Neuronal stem cell (in vitro differentiated cells): Measurements from ENCODE around the gene TRIM74.
"Not testable (repeated sequence)": the region's sequence is repeated elsewhere in the genome, so short reads cannot be mapped to it uniquely, and the experiment has no call there.

Source experiments
- DNase-seq: peaks from one replicate; pipeline ENCODE4 v3.0.0-alpha.2; 2013; ENCODE audit warnings: low spot score
- H2AFZ ChIP-seq: one replicate; pipeline ENCODE4 v1.6.1; 2013; ENCODE audit warnings: mild to moderate bottlenecking, low read length, inconsistent platforms
- H2AK5ac ChIP-seq: 2 replicates; pipeline ENCODE4 v1.6.1; 2013; ENCODE audit warnings: low read depth, mild to moderate bottlenecking, inconsistent platforms, low read length, moderate library complexity, mixed read lengths
- H2BK120ac ChIP-seq: 2 replicates; pipeline ENCODE4 v1.6.1; 2013; ENCODE audit warnings: low read depth, mild to moderate bottlenecking, inconsistent platforms, low read length, moderate library complexity, mixed read lengths
- H2BK12ac ChIP-seq: one replicate; pipeline ENCODE4 v1.6.1; 2013; ENCODE audit warnings: low read length, inconsistent platforms
- H2BK15ac ChIP-seq: 2 replicates; pipeline ENCODE4 v1.6.1; 2013; ENCODE audit warnings: mild to moderate bottlenecking, low read length, inconsistent platforms, mixed read lengths
- H2BK5ac ChIP-seq: one replicate; pipeline ENCODE4 v1.6.1; 2013; ENCODE audit warnings: inconsistent platforms, mild to moderate bottlenecking, low read length, moderate library complexity
- H3K14ac ChIP-seq: one replicate; pipeline ENCODE4 v1.6.1; 2013; ENCODE audit warnings: low read length, inconsistent platforms
- H3K18ac ChIP-seq: 2 replicates; pipeline ENCODE4 v1.6.1; 2013; ENCODE audit warnings: low read length, inconsistent platforms
- H3K23ac ChIP-seq: 2 replicates; pipeline ENCODE4 v1.6.1; 2013; ENCODE audit warnings: low read depth, mild to moderate bottlenecking, mixed read lengths, low read length, inconsistent platforms; ENCODE audit not compliant: poor library complexity
- H3K27ac ChIP-seq: replicated peaks from 3 replicates; pipeline ENCODE4 v1.5.1; 2013; ENCODE audit warnings: low read length, inconsistent platforms
- H3K27me3 ChIP-seq, 3 experiments: 2 replicates each; pipeline ENCODE4 v1.6.1; 2013; ENCODE audit warnings: low read length in 3 of 3, mild to moderate bottlenecking in 2 of 3, inconsistent platforms in 1 of 3, low read depth in 1 of 3, mixed read lengths in 1 of 3, moderate library complexity in 1 of 3; ENCODE audit not compliant: control insufficient read depth in 3 of 3, insufficient read depth in 3 of 3
- H3K36me3 ChIP-seq, 2 donors: replicated peaks in 1 of 2; 2 replicates each; pipeline ENCODE4 v1.6.1; 2013; ENCODE audit warnings: low read length in 2 of 2; ENCODE audit not compliant: control insufficient read depth in 2 of 2, insufficient read depth in 2 of 2
- H3K4ac ChIP-seq: 2 replicates; pipeline ENCODE4 v1.6.1; 2013; ENCODE audit warnings: inconsistent platforms, mild to moderate bottlenecking, low read length, moderate library complexity
- H3K4me1 ChIP-seq, 2 donors: 1 replicate in 1 of 2; 2 replicates in 1 of 2; pipeline ENCODE4 v1.6.1; 2013; ENCODE audit warnings: low read length in 2 of 2, low read depth in 1 of 2; ENCODE audit not compliant: control insufficient read depth in 2 of 2, insufficient read depth in 1 of 2
- H3K4me2 ChIP-seq: one replicate; pipeline ENCODE4 v1.6.1; 2013; ENCODE audit warnings: mild to moderate bottlenecking, low read length, inconsistent platforms; ENCODE audit not compliant: insufficient read depth, poor library complexity, severe bottlenecking
- H3K4me3 ChIP-seq, 2 donors: 2 replicates each; pipeline ENCODE4 v1.5.1; 2013; ENCODE audit warnings: low read length in 2 of 2, mild to moderate bottlenecking in 2 of 2, inconsistent platforms in 1 of 2, moderate library complexity in 1 of 2
- H3K79me1 ChIP-seq: one replicate; pipeline ENCODE4 v1.6.1; 2013; ENCODE audit warnings: low read depth, mild to moderate bottlenecking, inconsistent platforms, low read length, moderate library complexity
- H3K9ac ChIP-seq: one replicate; pipeline ENCODE4 v1.6.1; 2013; ENCODE audit warnings: mild to moderate bottlenecking, low read depth, low read length, inconsistent platforms; ENCODE audit not compliant: poor library complexity
- H3K9me3 ChIP-seq, 2 donors: replicated peaks in 1 of 2; 2 replicates each; pipeline versions ENCODE3 to v1.6.1; 2013; ENCODE audit warnings: low read length in 2 of 2, mild to moderate bottlenecking in 2 of 2, inconsistent platforms in 1 of 2, low read depth in 1 of 2, mixed read lengths in 1 of 2, moderate library complexity in 1 of 2; ENCODE audit not compliant: control insufficient read depth in 2 of 2, insufficient read depth in 1 of 2
- H4K8ac ChIP-seq: one replicate; pipeline ENCODE4 v1.6.1; 2013; ENCODE audit warnings: low read depth, mild to moderate bottlenecking, inconsistent platforms, low read length, moderate library complexity
- H4K91ac ChIP-seq: one replicate; pipeline ENCODE4 v1.6.1; 2013; ENCODE audit warnings: low read length, low read depth, mild to moderate bottlenecking, inconsistent platforms; ENCODE audit not compliant: poor library complexity
- WGBS, 2 donors: extraction: QIAGEN DNeasy Blood & Tissue Kit; methylation state at CpG; one replicate each; pipeline ENCODE4 v1.1.7; 2013; ENCODE audit warnings: missing lambda C conversion rate in 2 of 2, mixed read lengths in 1 of 2; ENCODE audit not compliant: insufficient read length in 2 of 2, insufficient replicate concordance in 1 of 2; ENCODE audit errors: extremely low coverage in 2 of 2; 5-methylcytosine and 5-hydroxymethylcytosine counted together

Gene TRIM74

GRCh38 chr7:72960029-72960428, 9.2 kb downstream of the TRIM74 start:
- not testable (repeated sequence) for H3K27me3 ChIP-seq, H3K4ac ChIP-seq, H3K23ac ChIP-seq, H2BK12ac ChIP-seq, H2AFZ ChIP-seq, DNase-seq, H3K4me1 ChIP-seq, H3K9me3 ChIP-seq, H3K4me2 ChIP-seq, H2AK5ac ChIP-seq, H3K14ac ChIP-seq, H2BK120ac ChIP-seq, H4K8ac ChIP-seq, H4K91ac ChIP-seq, H2BK5ac ChIP-seq, H3K36me3 ChIP-seq, H3K4me3 ChIP-seq, H3K9ac ChIP-seq, H3K79me1 ChIP-seq, H2BK15ac ChIP-seq, H3K27ac ChIP-seq, H3K18ac ChIP-seq
- no CpG with 5 or more reads among the region's 18 CpGs for WGBS, 2 donors

GRCh38 chr7:72954563-72955198, 14.6 kb downstream of the TRIM74 start:
- not testable (repeated sequence) for H3K23ac ChIP-seq, H3K9ac ChIP-seq, H2BK12ac ChIP-seq, H3K79me1 ChIP-seq, H3K14ac ChIP-seq, H2AK5ac ChIP-seq, H2AFZ ChIP-seq, H2BK5ac ChIP-seq, H2BK120ac ChIP-seq, H3K18ac ChIP-seq, H4K91ac ChIP-seq, DNase-seq, H3K27ac ChIP-seq, H3K4ac ChIP-seq, H3K36me3 ChIP-seq, H3K27me3 ChIP-seq, H3K4me1 ChIP-seq, H3K9me3 ChIP-seq, H3K4me2 ChIP-seq, H2BK15ac ChIP-seq, H4K8ac ChIP-seq
- H3K4me3 ChIP-seq, result peak overlapping the region in 1 of 2 donors; percentile 33
- no CpG with 5 or more reads among the region's 45 CpGs for WGBS, 2 donors

- not testable (repeated sequence) for DNase-seq, H3K4me1 ChIP-seq, H2AFZ ChIP-seq, H3K4me2 ChIP-seq, H3K27me3 ChIP-seq, H3K14ac ChIP-seq, H3K9ac ChIP-seq, H2BK5ac ChIP-seq, H3K18ac ChIP-seq, H4K91ac ChIP-seq, H3K27ac ChIP-seq, H2AK5ac ChIP-seq, H2BK12ac ChIP-seq, H3K9me3 ChIP-seq, H3K79me1 ChIP-seq, H3K4ac ChIP-seq, H2BK15ac ChIP-seq, H3K23ac ChIP-seq, H4K8ac ChIP-seq, H3K36me3 ChIP-seq, H2BK120ac ChIP-seq
- H3K4me3 ChIP-seq, result peak overlapping the region in 1 of 2 donors; percentile 34
- no CpG with 5 or more reads among the region's 43 CpGs for WGBS, 2 donors
These were observed 15.2 kb downstream of the TRIM74 start for GRCh38 chr7:72953901-72954562.

GRCh38 chr7:72950432-72950831, 18.8 kb downstream of the TRIM74 start:
- not testable (repeated sequence) for H3K9me3 ChIP-seq, H3K4me2 ChIP-seq, H4K91ac ChIP-seq, H2BK12ac ChIP-seq, H2BK5ac ChIP-seq, H3K23ac ChIP-seq, H3K4ac ChIP-seq, H3K18ac ChIP-seq, DNase-seq, H2BK15ac ChIP-seq, H3K79me1 ChIP-seq, H2AK5ac ChIP-seq, H3K27ac ChIP-seq, H2BK120ac ChIP-seq, H3K9ac ChIP-seq, H2AFZ ChIP-seq, H3K4me1 ChIP-seq, H3K27me3 ChIP-seq, H3K14ac ChIP-seq, H3K4me3 ChIP-seq, H4K8ac ChIP-seq
- WGBS, 2 donors, result no CpG with 5 or more reads among the region's 6 CpGs
- H3K36me3 ChIP-seq, result peaks cover 0 to 25% of the 10 kb centered on the region in 2 donors
